Stimulated activated CD4-positive, alpha-beta T cell treated with anti-CD3 and anti-CD28 coated beads, Interleukin-2, amount 100 ng/mL, for 48 hours (primary cell): ENCODE data around the gene TNIK.

Experiments used
- DNase-seq, 2 donors: peaks; one replicate each; pipeline ENCODE4 v3.0.0-alpha.2; 2020

Gene TNIK

DNA sequence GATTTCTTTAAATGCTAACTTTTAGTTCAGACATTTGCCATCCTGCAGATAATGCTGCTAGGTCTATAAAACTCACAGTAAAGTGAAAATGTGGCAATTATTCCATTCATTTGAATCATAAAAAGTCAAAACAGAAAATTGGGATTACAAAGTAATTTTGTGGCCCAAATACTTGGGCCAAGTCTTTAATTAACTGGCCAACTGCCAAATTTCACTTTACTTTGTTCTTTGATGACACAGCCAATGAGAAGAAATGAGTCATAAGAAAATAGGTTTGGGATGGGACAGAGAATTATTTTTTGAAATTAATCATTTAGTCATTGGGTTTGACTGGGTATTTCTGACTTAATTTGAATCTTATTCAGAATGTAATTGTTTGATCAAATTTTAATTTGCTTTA, 343.8 kb downstream of the TNIK start:
- no peak for DNase-seq

DNA sequence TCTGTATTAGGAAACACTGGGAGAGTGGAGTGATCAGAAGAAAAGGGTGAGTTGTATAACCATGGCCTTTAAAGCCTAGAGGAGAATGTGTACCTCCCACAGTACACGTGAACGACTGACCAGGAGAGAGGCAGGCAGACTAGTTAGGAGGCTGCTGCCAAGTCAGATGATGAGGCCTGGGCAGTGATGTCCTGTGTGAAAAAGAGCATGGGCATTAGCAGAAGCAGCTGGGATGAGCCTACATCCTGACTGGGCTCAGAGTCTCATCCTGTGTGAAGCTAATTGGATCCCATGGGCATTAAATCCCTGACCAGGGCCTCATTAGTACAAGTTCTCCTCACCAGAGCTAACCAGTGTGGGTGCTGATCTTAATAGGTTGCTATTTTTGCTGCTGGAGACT, 344.5 kb downstream of the TNIK start:
- DNase-seq, result no peak

DNA sequence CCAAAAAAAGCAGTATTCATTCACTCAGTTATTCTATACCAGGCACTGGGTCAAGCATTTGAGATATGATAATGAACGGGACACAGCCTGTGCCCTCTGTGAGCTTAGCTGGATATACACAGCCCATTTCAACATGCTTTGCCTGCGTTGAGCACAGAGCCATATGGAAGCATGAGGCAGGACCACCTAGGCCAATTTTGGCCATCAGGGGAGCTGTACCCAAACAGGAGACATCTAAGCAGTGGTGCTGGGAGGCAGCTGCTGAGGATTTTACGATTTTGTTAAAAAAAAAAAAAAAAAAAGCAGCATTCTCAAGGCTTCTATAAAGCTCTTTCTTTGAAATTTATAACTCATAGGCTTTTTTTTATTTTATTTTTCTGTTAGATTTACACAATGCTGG, 346.5 kb downstream of the TNIK start:
- no peak for DNase-seq

DNA sequence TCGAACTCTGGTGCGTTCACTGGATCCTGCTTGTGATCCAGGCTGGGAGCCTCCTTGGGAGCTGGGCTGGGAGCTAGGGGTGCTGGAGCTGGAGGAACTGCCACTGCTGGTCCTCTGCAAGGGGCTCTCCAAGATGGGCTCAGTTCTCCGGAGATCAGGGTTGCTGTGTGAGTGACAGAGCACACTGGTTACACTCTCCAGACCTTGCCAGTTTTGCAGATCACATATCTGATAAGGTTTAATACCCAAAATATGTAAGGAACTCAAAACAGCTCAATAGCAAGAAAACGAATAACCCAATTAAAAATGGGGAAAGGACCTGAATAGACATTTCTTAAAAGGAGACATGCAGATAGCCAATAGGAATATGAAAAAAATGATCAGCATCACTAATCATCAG, 349.5 kb downstream of the TNIK start:
- DNase-seq, result no peak

DNA sequence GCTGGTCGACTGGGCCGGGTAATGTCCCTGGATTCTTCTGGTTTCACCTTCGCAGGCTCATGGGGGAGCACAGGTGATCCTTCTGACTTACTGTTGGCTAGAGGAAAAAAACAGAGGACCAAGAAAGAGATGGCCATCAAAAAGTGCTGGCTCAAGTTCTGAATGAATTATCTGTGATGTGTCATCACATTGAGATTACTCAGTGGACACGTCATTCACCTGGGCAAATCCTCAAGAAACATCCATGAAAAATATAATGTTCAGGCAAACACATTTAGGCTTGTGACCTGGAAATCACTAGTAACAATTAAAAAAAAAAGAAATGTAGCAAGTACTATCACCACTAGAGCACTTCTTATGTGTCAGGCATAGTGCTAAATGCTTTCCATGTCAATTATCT, 352.1 kb downstream of the TNIK start:
- no peak for DNase-seq

DNA sequence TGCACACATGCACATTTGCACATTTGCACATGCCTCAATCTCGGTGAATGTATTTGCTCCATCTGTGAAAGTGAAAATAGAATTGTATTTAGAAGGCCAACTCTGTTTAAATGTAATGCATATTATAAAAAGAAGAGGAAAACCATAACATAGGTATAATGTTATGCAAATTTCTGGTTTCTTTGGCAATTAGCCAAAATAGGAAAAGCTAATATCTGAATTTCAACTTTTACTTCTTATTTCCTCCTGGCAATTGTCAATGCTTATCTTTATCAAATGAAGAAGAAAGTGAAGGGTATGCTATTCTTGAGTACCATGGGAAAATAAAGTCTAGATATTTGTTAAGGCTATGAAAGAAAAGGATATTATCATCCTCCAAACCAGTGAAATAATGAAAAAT, 357.0 kb downstream of the TNIK start:
- DNase-seq, result no peak

DNA sequence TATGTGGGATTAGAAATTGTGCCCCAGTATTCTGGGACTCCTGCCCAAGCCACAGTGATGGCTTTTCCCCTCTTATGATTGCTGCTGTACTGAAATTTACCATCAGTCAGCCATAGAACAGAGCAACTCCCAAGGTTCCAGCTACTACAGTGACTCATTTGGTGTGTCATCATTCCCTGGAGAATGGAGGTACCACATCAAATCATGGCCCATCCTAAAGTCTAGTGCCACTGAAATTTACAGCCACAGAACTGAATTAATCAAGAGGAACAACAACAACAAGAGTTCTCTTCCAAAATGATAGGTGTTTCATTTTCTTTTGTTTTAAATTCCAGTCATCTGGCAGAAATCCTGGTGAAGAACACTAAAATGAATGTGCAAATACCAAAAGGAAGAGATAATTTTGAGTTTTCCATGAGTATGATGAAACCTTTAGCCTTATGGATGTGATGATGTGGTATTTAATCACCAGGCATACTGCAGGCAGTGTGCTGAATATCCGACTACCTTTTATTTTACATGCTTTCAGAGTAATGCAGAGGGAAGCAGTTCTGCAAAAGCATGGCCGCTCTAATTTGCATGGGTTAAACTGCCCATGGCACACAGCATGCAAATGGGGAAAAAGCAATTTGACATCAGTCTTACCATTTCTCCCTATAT, 358.1 kb downstream of the TNIK start:
- no peak for DNase-seq

DNA sequence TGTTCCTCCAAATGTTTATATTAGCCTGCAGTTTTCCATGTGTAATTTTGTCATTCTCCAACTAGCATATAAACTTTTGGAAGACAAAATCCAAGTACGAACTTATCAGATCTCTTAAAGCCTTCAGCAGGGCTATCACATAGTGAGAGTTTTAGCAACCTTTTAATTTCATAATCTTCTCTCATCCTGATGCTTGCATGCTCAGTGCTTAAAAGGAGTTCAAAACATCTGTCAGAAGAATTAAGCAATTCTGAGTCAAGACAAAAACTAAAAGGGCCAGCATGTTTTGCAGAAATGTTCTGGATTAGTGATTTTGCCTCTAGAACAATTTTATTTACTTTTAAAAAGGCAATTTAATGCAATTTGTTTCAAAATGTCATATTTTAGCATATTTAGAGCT, 360.3 kb downstream of the TNIK start:
- DNase-seq, result no peak

DNA sequence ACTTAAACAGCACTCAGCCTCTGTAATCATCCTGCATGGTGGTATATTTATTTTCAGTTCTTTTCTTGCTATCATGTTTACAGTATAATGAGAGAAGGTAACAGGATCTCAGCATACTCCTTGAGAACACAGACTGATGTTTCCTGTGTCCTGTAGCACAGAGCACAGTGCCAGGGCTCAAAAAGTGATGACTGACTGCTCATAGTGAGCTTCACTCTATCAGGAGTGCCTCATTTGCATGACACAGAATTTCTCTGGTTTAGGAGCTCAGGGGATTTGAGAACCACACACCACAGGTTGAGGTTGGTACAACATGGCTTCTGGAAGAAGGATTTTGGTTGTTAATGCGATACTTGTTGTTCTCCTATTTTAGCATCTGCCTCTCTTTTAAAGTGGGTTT, 365.1 kb downstream of the TNIK start:
- no peak for DNase-seq

DNA sequence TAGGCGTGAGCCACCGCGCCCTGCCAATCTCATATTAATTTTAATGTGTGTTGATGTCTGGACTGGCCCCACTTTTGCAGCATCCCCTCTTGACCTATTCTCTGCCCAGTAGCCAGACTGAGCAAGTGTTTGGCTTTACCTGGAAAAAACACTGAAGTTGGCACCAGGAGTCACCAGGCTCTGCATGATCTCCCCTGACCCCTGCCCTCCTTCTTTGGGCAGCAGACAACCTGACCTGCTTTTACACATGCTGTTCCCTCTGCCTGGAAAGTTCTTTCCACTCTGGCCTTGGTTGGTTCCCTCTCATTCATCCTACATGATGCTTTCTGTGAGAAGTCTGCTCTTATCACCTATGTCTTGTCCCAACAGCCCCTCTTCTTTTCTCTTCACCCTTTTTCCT, 365.8 kb downstream of the TNIK start:
- no peak for DNase-seq

DNA sequence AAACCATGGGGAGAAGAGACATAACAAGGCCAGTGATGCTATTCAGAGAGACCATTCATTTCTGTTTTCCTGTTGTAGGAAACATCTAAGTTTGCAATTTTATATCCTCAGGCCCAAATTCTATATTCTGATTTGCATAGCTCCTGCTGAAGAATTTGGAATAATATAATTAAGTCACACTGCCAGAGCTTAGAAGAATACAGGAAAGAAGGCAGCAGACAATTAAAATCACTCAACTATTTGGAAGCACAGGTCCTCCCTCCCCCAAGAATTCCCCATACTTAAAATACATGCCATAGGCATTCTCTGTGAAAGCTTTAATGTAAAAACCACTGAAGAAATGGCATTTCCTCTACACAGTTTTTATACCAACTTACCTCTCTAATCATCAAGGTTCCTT, 366.7 kb downstream of the TNIK start:
- no peak for DNase-seq

DNA sequence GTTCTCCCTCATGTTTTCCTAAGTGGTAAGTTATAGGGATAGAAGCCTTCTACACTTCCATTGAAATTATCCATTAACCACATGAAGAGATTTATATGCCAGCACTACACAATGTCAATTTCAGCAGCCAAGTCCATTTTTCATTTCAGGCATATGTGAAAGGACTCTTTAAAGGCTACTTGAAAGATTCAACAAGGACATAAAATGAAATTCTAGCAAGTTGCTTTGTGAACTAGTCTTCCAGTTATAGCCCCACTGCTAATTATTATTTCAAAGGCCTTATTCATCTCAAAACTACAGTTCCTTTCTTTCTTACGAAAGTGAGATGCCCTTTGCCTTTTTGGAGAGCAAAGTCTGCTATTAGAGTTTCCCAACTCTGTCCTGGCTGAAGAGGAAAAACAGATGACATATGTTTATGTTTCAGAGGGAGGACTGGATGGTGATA, 367.7 kb downstream of the TNIK start:
- DNase-seq, result no peak

DNA sequence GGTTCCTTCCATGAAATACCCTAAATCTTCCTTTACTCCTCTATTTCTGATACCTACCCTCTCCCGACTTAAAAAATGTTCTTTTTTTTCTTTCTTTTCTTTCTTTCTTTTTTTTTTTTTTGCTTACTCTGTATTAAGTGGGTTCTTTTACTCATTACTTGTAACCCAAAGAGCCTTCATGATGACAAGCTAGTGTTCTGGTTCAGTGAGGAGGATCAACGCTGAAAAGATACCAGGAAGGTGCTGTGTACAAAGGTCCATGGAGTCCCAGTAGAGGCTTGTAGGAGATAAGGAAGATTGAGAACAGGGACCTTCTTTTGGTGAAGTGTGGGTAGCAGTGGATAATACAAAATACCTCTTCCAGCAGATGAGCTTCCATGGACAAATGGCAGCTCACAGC, 369.9 kb downstream of the TNIK start:
- no peak for DNase-seq

DNA sequence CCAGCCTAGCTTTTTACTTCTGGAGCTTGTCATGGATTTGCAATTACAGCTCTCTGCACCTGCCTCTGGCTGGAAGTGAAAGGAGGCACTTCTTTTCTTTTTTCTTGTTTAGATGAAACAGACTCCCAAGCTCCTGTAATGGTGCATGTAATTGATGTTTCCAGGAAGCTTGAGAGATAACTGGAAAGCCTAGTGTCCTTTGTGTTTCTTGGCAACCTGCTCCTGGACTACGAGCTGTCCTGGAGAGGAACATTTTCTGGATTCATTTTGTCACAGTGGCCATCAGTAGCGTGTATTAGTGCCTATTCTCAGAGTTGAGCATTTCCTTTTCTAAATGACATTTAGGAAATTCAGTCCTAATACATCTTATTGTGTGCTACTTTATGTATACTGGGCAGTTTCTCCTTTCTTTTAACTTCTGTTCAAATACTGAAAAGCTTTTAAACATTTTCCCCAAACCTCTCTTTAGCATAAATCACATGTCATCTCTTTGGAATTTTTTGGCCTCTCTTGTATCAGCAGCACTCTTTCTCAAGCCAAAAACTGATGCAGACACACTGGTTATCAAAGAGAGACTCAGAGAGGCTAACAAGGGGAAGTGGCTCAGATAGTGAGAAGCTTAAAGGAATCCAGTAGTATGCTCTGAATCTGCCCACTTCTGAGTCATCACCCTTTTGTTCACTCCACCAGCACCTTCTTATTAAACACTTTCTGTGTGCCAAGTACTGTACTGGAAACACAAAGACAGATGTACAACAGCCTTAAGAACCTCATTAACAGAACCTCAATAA, 371.0 kb downstream of the TNIK start:
- DNase-seq, result no peak

DNA sequence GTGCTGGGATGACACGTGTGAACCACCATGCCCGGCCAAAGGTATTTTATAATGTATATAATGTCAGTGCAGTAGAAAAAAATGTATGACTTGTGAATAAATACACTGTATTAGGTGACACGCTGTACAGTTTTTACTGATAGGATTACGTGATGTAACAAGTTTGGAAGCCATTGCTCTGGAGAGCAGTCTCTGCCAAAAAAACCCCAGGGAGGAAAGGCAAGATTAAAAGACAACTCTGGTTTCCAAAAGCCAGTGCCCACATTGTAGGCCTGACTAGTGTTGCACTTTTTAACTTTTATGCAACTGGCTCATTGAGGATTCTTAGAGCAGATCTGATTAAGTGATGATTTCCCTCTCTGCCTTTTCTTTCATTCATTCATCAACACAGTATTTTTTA, 371.7 kb downstream of the TNIK start:
- DNase-seq, result no peak

DNA sequence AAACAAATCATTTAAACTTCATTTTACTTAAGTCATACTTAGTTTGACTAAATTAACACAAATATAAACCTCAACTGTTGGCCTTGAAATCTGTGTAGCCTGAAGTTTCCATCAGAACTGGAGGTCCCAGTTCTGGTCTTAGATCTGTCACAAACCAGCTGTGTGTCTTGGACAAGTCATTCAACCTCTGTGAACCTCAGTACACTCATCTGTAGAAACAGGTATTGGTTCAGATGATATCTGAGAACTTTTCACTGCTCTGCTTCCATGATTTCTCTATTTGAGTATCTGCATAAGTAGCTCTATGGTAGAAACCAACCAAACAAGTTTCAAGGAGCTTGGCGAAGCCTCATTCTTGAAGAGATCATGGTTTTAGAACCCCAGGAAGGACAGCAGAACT, 373.3 kb downstream of the TNIK start:
- DNase-seq, result no peak

DNA sequence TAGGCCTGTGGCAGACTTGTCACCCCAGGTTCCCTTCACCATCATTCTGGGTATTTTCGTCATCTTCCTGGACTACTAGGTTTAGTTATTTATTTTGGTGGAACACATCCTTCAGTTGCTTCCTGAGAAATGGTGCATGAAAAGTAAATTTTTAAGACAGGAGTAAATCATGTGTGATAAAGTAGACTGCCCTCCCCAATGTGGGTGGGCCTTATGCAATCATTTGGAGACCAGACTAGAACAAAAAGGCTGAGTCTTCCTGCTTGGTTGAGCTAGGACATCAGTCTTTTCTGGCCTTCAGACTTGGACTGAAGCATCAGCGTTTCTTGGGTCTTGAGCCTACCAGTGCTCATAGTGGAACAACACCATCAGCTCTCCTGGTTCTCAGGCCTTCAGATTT, 382.9 kb downstream of the TNIK start:
- DNase-seq, result no peak

DNA sequence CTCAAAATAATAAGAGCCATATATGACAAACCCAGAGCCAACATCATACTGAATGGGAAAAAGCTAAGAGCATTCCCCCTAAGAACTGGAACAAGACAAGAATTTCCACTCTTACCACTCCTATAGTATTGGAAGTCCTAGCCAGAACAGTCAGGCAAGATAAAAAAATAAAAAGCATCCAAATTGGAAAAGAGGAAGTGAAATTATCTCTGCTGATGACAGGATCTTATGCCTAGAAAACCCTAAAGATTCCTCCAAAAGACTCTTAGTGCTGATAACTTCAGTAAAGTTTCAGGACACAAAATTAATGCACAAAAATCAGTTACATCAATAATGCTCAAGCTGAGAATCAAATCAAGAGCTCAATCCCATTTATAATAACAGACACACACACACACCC, 387.8 kb downstream of the TNIK start:
- no peak for DNase-seq

DNA sequence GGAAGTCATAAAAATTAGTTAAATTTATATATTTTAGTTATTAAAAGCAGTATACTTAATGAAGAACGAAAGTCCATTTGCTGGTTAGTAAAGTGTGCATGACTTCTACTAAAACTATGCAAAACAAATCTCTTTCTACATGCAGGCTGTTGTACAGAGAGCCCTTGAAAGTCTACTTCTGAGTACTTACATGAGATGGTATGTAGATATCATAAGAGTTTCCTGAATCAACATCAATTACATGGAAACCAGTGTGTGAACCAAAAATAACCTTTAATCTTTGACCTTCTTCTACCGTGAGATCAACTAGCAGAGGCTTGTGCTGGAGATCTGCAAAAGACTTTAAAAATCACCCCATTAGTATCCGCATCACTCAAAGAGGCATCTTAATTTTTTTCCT, 391.5 kb downstream of the TNIK start:
- DNase-seq, result no peak

DNA sequence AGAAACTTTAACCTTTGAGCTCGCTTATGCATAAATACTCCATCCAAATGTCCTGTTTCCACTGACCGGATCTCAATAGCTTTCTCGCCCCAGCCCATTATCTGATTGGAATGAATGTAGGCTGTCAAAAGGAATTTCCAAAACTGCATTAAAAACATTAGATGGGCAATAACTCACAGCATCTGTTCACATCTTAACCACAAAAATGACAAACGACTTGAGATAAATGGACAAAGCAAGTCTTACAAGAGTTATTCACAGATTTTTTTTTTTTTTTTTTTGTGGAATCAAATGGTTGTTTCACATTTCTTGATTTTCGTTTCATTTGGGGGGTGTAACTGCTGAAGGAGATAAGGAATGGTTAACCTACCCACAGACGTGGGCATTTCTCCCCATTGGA, 394.0 kb downstream of the TNIK start:
- no peak for DNase-seq

DNA sequence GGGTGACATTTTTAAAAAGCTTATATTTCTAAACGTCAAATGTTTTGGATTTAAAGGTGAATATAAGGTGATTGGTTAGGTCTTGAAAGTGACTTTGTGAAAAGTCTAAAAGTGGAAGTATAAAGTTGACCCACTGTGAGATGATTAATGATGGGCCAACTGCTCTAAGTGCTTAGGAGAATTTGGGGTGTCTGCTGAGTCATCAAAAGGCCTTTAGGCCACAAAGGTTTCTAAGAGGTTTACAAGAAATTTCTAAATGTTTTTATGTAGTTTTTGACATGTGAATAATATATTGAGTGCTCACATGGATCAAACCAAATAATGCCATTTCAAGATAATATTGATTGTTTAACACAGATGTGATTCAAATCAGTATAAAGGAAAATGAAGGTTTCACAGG, 394.5 kb downstream of the TNIK start:
- DNase-seq, result no peak

DNA sequence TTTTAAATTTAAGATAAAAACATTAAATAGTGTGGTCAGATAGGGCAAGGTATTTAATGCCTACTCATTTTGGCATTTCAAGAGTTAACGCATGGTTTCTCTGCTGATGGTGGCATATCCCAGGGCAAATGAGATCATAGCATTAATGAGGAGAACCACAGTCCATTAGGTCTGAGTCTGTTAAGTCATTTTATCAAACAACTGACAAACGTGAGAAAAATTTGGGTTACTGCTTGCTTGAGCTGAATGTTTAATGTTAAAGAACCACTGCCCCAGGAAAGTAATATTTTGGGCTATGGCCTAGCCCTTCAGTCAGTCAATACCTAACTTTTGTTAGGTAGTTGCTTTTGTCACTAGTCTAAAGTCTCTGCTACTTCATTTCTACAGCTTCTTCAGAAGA, 395.7 kb downstream of the TNIK start:
- no peak for DNase-seq

DNA sequence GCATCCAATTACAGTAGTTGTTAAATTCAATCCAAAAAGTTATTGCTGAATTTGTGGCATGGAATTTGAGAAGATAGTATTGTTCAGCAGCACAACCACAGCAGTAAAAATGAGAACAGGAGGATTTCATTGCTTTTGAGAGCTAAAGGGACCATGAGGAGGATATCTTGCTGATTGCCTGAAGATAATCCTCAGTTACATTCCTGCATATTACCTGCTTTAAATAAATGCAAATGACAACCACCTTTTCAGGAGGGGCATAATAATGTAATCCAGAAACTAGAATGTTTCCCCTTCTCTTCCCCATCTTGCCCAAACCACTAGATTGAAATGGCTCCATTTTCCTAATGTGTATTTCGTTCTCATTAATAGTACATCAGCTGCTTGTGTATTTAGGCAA, 398.5 kb downstream of the TNIK start:
- DNase-seq, result no peak

DNA sequence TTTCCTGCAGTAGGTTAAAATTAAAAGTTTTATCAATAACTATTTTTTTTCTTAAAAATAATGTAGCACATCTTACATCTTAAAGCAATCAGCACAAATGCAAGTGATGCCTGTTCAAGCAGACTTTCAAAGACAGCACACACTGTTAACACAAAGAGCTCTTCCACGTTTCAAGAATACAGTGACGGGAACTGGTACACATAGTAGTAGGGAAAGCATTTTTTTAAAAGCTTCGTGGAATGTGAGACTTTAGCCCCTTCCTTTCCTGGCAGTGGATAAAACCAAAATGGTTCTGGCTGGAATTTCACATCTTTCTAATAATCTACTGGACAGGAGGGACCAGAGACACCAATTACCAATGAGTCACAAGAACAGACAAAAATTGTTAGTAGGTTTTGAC, 400.2 kb downstream of the TNIK start:
- DNase-seq, result no peak
